HL-60/S4 treated with retinoic acid at 250 ng/mL for 4 days and 3 days (cell line): ENCODE results near the gene LZTR1.

Experiments used
- in situ Hi-C: fragments of 300-500 bp; cut with MboI; formaldehyde crosslinking; loops from 2 replicates; pipeline ENCODE4 v1.7.0; 2022; ENCODE audit warnings: low sequenced_read_pairs

Gene LZTR1

DNA sequence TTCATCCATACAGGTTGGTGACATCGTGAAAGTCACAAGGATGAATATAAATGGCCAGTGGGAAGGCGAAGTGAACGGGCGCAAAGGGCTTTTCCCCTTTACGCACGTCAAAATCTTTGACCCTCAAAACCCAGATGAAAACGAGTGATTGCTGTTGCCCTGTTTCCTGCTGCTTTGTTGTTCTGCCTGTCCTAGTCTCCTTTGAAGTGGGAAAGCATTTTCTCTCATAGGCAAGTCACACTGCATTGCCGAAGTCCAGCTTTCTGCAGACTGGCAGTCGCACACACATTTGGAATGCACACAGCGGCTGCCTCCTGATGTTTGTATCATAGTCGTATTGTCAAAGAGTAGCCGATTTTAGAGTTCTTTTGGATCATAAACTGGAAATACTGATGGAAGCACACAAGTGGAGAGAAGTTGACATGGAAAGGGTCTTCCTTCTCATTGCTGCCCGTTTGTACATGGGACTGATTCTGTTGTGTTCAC is 32.4 kb upstream of the LZTR1 start:
- in situ Hi-C loops, result no loop called here

DNA sequence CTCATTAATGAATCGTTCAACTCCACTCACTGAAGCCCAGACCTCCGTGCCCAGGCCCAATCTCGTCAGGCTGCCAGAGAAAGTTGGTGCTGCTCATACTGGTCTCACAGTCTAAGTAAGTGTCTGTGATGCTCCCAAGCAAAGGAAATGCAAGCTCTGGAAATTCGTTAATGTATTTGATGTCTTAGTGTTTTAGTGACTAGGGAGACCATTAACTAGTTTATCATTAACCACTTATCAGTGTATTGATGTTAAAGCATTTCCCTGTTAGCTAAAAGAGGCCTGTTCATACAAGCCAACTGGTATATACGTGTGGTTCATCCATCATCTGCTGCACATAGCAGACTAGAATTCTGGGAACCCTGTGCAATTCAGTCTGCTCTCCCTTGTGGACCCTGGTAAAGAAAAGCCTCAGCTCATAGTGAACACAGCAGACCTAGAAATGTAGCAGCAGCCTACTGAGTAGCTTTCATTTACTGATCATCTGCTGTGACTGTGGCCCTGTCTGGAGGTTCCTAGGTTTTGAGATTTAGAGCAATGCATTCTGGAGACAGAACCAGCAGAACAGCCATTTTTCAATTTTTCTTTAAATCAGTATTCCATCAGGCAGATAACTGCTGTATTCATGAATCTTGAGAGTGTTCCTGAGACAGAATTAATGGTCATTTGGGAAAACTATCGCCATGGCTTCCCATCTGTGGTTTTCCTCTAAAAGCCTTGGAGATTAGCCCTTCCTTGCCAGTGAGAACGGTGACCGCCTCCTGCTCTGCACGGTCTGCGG is 30.8 kb upstream of the LZTR1 start:
- in situ Hi-C loops, result no loop called here

DNA sequence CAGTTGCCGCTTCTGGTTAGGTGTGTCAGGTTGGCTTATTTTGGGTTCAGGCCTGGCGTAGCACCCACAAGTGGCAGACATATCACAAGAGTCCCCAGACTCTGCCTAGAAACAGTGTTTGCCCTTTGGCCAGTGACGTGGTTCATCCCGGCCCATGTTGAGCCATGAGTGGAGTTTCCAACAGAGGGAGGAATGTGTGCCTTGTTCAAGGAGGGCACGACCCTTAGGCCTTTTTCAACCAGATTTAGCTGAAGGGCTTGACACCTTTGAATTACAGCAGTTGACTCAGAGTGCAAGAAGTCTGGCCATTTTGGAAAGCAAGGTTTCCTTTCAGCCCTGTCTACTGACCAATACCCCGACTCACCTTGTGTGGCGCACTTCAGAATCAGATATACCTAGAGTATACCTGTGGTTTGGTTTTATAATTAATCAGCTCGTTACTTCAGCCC is 30.1 kb upstream of the LZTR1 start:
- in situ Hi-C loops, result no loop called here

DNA sequence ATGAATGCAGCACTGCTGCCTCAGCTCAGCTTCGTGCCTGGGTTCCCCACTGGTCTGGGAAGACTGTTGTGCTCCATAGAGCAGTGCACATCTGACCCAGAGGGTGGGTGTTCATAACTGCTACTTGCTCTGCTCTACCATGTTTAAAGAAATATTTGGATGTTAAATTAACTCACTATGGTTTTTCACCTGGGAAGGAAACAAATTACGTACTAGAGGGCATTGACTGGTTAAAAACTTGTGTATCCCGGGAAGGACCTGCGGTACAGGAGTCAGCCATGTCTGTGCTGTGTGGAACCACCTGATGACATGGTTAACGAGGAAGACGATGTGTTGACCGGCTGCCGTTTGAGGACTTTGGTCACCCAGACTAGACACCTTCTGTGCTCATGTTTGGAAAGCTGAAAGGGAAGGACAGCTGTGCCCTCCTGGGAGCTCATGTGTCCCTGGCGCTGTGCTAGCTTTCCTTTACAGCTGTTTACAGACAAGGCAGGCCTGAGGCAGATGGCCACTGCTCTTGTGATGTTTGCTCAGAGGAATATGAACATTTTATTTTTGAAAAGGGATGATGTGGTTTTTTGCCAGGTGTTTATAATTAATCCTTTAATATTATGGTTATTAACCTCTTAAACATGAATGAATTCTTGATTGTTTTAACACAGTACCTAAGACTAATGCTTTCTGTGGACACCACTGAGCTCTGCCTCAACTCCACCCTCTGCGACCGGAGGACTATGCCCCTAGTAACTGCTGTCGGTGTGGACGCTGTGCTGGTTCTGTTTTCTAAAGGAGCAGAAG is 29.4 kb upstream of the LZTR1 start:
- in situ Hi-C loops, result no loop called here

DNA sequence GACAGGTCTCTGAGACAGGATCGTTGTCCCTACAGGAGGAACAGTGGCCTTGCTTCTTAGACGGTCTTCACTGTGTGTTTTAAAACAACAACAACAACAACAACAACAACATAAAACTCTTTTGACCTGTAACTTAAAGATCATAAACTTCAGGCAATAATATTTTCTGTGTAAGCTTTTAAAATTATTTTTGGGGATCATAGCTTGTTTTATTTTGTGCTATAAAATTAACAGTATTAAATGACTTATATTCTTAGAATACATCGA is 28.8 kb upstream of the LZTR1 start:
- in situ Hi-C loops, result no loop called here

DNA sequence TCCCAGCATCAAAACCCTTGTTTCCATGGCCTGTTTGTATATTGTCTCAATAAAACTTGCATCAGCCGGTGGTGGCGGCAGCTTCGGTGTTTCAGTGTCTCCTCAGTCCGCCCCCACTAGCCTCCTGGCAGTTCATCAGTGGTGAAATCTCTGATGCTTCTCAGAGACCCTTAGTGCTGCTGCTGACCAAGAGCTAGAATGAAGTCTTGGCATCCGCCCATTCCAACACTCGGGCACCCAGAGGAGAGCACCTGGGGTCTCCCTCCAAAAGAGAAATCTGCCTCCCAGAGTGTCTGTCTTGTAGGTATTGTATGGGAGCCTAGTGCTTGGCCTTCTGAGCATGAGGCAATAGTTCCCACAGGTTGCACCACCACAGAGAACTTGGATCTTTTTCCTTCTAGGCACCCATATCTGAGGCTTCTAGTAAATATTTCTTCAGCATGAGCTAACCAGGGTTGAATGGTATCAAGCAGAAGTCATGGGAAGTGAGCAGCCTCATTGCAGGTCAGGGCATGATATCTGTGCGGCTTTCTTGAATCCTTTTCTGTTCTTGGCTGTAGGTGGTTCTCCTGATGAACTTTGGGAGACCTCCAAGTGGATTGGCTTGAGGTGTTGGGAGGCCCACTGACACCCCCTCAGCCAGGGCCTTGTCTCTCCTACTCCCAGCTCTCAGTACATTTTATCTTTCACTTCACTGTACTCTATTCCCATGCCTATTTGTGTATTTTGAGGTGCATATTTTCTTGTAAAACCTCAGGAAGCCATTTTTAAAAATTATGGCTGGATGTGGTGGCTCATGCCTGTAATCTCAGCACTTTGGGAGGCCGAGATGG is 28.2 kb upstream of the LZTR1 start:
- in situ Hi-C loops, result no loop called here

DNA sequence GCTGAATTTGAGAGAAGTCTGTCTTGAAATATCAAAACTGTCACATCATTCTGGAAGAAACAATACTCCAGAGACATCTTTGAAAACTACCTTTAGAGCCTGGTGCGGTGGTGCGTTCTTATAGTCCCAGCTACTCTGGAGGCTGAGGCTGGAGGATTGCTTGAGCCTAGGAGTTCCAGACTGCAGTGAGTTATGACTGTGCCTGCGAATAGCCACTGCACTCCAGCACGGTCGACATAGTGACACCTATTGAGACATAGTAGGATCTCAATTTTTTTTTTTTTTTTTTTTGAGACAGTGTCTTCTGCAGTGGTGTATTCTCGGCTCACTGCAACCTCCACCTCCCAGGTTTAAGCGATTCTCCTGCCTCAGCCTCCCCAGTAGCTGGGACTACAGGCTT is 26.5 kb upstream of the LZTR1 start:
- in situ Hi-C loops, result no loop called here

DNA sequence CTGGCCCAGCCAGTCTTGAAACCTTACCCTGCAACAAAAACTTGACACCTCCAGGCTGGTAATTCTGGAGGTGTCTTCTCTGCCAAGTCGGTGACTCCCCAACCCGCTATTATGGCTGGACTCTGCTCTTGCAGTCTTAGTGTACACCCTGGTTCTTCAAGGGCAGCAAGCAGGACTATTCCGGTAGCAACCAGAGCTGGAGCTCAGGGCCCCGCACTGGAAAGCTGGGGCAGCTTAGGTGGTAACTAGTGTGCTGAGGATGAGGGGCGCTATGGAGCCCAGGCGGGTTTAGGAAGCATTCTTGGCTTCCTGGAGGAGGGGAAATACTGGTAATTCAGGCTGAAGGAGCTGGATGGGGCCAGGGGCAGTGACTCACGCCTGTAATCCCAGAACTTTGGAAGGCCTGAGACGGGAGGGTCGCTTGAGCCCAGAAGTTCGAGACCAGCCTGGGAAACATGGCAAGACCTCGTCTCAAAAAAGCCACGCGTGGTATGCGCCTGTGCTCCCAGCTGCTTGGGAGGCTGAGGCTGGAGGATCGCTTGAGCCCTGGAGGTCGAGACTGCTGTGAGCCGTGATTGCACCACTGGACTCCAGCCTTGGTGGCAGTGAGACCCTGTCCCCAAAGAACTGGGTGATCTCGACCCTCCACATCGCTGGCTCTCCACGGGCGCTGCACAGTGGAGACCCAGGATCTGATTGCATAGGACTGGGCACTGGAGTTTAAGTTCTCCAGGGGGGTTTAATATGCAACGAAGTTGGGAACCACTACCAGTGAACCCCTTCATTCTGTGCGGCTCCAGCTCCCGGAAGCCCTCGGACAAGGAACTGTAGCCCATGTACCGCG is 25.6 kb upstream of the LZTR1 start:
- in situ Hi-C loops, result no loop called here

DNA sequence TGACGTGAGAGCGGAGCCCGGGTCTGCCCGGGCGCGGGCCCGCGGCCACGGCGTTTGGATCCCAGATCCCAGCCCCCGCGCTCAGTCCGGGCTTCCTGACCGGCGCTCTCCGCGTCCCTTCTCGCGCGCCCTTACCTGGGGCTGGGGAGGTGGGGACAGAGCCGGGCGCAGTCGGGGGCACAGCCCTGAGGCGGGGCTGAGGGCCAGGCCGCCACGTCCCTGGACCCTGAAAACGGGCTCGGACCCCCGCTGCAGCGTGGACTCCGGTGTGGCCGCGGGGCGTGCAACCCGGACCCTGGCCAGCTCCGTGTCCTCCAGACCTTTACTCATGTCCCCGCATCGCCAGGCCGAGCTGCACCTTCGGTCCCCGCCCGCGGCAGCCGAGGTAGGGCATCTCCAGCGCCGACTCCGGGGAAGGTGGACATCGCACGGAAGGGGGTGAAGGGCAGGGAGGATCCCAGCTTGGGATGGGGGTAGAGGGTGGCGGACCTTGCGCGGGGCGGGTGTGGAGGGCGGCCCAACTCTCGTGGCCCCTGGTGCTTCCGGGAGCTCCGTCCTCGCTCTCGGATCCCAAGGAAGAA is 24.9 kb upstream of the LZTR1 start:
- in situ Hi-C loops, result no loop called here

DNA sequence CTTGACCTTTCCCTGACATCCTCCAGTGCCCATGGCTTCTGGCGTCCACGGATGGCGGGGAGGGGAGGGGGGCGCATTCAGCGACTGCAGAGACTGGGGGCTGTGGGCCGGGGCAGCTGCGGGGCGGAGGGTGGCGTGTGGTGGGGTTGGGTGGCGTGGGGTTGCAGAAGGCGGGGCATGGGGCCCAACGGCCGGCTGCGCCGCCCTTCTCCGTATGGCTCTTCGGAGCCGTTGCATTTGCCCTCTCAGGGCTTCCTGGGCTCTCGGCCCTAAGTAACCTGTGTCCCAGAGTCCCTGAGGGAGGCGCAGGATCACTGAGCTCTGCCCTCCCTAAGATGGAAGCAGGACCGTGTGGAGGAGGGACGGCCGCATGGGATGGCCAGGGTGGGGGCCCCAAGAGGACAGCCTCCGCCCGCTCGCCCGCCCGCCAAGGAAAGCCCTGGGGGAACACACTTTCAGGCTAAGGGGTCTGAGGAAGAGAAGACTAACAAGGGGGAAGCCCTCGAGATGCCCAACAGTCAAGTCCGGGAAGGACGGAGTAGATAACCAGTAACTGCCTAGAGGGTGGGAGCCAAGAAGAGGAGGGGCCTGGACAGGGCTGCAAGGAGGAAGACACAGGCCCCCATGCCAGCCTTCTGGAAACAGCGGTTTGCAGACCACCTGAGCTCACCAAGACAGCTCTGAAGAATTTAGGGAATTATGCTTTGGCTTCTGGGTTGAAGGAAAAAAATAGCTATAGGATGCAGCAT is 24.2 kb upstream of the LZTR1 start:
- in situ Hi-C loops, result no loop called here

DNA sequence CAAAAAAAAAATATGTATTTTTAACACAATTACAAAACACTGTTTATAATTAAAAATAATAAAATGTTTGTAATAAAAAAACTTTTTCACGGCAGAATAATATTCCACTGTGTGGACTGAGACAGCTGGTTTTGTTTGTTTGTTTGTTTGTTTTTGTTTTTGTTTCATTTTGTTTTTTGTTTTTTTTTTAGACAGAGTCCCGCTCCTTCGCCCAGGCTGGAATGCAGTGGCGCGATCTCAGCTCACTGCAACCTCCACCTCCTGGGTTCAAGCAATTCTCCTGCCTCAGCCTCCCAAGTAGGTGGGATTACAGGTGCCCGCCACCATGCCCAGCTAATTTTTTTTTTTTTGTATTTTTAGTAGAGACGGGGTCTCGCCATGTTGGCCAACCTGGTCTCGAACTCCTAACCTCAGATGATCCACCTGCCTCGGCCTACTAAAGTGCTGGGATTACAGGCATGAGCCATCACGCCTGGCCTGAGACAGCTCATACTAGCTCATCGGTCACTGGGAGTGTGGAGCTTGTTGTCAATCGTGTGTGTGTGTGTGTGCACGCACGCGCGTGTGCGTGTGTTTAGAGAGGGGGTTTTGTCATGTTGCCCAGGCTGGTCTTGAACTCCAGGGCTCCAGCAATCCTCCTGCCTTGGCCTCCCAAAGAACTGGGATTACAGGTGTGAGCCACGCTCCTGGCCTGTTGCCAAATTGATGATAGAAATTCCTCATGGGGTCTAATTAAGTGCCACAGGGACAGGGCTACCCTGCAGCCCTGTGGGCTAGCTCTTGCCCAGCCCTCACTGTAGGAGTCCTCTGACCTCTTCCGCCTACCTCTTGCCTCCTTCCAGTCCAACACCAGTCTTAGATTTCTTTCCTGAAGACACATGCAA is 22.3 kb upstream of the LZTR1 start:
- in situ Hi-C loops, result no loop called here

DNA sequence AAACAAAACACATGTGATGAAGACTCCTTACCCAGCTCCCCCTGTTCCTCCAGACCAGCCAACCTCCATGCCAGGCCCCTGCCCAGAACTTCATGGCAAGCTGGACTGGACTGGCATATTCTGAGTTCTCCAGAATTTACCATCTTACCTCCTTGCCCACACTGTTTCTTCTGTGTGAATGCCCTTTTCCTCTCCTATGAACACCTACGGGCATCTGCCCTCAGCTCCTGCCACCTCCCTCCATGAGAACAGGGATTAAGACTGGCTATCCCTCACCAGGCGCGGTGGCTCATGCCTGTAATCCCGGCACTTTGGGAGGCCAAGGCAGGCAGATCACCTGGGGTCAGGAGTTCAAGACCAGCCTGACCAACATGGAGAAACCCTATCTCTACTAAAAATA is 21.5 kb upstream of the LZTR1 start:
- in situ Hi-C loops, result no loop called here

DNA sequence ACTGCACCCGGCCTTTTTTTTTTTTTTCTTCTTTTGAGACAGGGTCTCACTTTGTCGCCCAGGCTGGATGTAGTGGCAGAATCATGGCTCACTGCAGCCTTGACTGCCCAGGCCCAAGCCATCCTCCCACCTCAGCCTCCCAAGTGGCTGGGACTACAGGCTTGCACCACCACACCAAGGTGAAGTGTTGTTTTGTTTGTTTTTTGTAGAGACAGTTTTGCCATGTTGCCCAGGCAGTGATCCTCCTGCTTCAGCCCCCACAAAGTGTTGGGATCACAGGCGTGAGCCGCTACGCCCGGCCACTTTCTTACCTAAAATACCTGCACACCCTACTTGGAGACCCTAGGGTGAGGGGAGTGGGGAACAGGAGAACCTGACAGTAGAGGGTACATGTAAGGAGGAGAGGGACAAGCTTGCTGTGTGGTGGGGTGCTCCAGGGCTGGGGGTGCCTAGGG is 19.6 kb upstream of the LZTR1 start:
- in situ Hi-C loops, result no loop called here

DNA sequence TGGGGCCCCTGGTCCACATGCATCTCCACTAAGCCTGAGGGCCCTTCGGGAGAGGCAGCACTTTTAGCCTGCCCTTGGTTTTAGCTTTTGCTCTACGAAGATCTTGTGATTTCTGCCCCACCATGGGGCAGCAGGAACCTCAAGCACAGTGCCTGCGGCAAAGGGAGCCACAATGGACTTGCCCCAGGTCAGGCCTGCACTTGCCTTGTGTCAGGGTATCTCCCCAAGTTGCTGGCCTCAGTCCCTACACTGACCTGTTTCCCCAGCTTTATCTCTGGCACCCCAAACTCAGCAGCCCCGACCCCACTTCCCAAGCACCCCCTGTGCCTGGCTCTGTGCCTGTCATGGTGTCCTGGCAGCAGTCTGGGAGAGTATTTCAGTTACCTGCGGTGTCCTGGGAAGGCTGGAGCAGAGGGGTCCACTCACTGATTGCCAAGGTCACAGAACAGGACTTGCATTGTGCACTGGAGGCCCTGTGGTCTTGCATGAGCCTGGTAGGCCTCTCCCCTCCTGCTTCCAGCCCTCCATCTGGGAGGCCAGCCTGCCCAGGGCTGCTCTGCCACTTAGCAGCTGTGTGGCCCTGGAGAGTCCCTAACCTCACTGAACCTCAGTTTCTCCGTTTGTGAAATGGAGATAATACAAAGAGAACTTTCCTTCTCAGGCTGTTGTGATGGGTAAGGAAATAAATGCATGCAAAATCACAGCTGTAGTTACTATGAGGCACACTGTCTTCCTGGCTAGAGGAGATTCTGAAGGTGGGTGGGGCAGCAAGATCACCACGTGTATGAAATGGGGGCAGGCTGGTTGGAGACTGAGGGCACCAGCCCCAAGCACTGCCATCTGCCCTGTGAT is 18.7 kb upstream of the LZTR1 start:
- in situ Hi-C loops, result no loop called here

DNA sequence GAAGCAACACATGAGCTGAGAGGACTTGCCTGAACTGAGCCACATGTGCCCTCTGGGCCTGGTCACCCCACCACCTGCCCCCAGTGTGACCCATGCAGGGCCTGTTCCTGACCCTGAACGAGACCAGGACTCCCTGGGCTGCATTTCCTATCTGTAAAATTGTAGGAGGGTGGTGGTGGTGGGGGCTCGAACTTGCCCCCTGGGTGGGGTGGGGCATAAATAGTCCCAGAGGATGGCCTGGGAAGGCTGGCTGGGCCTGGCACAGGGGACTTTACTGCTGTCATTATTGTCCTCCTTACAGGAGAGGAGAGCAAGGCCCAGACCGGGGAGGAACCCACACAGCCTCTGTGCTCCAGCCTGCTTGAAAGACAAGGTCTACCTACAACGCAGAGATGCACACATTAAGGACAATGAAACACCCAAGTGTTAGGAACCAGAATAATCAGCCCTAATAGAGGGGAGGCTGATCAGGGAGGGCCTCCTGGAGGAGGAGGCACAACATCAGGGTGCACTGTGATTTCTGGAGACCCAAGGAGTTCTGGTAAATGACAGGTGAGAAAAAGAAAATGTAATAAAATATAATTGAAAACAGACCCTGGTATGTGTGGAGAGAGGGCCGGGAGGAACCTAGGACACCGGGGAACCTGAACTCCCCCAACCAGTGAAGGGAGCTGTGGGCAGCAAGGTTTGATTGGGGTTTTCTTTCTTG is 17.9 kb upstream of the LZTR1 start:
- in situ Hi-C loops, result no loop called here

DNA sequence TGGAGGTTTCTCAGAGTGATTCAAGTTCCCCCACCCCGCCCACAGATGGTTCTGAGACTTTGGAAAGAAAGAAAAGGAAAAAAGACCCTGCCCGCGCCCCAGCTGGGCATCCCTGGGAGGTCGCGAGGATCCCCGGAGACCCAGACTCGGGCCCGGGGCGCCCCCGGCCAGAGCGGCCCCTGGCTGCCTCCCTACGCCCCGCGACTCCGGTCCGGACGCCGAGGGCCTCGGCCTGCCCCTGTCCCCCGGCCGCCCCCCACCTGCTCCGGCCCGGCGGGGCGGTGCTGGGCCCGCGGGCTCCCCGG is 17.3 kb upstream of the LZTR1 start:
- in situ Hi-C loops, result no loop called here
